Neutrophil (primary cell): ENCODE data around the gene CACNG5.

Experiments
- H3K27ac ChIP-seq: fragments of 200-600 bp; sonication (generic); 2 replicates; pipeline ENCODE4 v1.5.1; 2016; ENCODE audit warnings: mild to moderate bottlenecking, moderate library complexity
- H3K27me3 ChIP-seq: fragments of 200-600 bp; sonication (generic); 2 replicates; pipeline ENCODE4 v1.6.0; 2016; ENCODE audit warnings: mild to moderate bottlenecking
- H3K36me3 ChIP-seq: fragments of 200-600 bp; sonication (generic); 2 replicates; pipeline ENCODE4 v1.5.1; 2017
- H3K4me1 ChIP-seq, 2 experiments: fragments of 200-600 bp in 1 of 2; sonication (generic) in 1 of 2; 1 replicate in 1 of 2; 2 replicates in 1 of 2; pipeline versions ENCODE4 v1.5.1 to v1.6.1; 2013 to 2016; ENCODE audit warnings: low read depth in 1 of 2, low read length in 1 of 2, mild to moderate bottlenecking in 1 of 2, moderate library complexity in 1 of 2; ENCODE audit not compliant: control insufficient read depth in 1 of 2, insufficient read depth in 1 of 2
- H3K4me3 ChIP-seq, 2 experiments: fragments of 200-600 bp in 1 of 2; sonication (generic) in 1 of 2; 1 replicate in 1 of 2; 2 replicates in 1 of 2; pipeline ENCODE4 v1.5.1; 2013 to 2016; ENCODE audit warnings: low read depth in 1 of 2, low read length in 1 of 2, mild to moderate bottlenecking in 1 of 2, moderate library complexity in 1 of 2
- H3K9me3 ChIP-seq: fragments of 200-600 bp; sonication (generic); 2 replicates; pipeline ENCODE4 v1.5.1; 2016
- TF ChIP-seq, protein P1 (sequence below): fragments of 200-600 bp; sonication (generic); IDR thresholded peaks from 2 replicates; pipeline ENCODE4 v1.5.1; 2016; ENCODE audit warnings: antibody characterized with exemption

CACNG5 gene

DNA sequence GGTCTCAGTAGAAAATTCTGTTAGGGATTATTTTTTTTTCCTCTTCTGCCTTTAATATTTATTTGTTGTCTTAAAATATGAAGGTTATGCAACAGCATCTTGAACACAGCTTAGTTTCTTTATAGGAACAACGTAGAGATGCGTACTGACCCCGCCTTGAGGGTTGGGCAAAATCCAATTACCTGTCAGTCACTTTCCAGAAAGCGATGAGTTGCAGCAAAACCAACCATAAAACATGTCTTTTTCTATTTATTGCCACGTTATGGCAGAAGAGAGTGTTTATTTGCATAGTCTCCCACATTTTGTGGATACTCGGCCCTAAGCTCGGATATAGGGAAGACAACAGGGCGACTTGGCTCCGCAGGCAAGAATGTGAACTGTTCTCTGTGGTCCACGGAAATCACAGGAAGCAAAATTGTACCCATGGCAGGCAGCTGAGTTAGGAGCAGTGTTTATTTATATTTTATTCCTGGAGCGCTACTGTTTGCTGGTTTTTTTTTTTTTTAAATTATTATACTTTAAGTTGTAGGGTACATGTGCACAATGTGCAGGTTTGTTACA, 44.3 kb upstream of the CACNG5 start:
- TF ChIP-seq, protein P1, sequence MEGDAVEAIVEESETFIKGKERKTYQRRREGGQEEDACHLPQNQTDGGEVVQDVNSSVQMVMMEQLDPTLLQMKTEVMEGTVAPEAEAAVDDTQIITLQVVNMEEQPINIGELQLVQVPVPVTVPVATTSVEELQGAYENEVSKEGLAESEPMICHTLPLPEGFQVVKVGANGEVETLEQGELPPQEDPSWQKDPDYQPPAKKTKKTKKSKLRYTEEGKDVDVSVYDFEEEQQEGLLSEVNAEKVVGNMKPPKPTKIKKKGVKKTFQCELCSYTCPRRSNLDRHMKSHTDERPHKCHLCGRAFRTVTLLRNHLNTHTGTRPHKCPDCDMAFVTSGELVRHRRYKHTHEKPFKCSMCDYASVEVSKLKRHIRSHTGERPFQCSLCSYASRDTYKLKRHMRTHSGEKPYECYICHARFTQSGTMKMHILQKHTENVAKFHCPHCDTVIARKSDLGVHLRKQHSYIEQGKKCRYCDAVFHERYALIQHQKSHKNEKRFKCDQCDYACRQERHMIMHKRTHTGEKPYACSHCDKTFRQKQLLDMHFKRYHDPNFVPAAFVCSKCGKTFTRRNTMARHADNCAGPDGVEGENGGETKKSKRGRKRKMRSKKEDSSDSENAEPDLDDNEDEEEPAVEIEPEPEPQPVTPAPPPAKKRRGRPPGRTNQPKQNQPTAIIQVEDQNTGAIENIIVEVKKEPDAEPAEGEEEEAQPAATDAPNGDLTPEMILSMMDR, result no peak
- no peaks in the 10 kb centered on the region for H3K36me3 ChIP-seq
- H3K4me1 ChIP-seq, result peaks cover 6 to 8% of the 10 kb centered on the region in 2 experiments
- no peak overlapping the region for H3K4me3 ChIP-seq
- no peaks in the 10 kb centered on the region for H3K9me3 ChIP-seq
- H3K27me3 ChIP-seq, result peaks cover 9% of the 10 kb centered on the region
- H3K27ac ChIP-seq, result no peak overlapping the region

DNA sequence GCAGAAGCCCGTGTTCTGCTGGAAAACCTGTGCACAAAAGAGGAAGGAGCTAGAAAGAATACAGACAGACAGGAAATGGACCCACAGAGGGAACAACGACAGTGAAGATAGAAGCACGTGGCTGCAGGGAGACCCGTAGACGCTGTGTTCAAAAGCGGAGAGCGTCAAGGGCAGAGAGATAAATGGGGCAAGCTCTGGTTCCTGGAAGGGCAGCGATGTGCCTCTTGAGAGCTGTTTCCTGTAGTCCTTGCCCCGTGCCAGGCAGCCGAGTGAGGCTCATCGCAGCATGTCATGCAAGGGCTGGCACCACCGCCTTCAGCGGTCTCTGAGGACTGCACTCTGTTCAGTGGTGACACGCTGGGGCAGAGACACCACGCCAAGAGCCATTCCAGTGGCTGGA, 43.6 kb upstream of the CACNG5 start:
- Histone ChIP-seq H3K4me1 (peaks cover 6 to 8% of the 10 kb centered on the region in 2 experiments), H3K27me3 (peaks cover 9% of the 10 kb centered on the region), H3K27ac (no peak overlapping the region), H3K9me3 (no peaks in the 10 kb centered on the region), H3K36me3 (no peaks in the 10 kb centered on the region), H3K4me3 (no peak overlapping the region)
- TF ChIP-seq, protein P1, result no peak

DNA sequence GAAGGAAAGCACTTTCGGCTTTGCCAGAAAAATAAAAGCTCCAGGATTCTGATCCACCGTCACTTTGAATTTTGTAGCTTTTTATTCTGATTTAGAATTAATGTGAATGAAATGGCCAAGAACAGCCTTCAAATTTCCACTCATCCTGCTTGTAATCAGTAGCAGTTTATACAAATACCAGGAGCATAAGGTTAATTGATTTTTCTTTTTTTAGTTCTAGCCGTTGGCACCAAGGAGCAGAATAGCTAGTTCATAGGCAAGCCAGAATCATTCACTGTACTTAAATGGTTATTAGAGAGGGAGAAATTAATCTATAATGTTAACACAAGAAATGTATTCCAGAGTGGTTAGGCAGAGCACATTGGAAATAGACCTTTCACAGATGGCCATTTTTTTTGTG, 41.1 kb upstream of the CACNG5 start:
- Histone ChIP-seq H3K4me3 (no peak overlapping the region), H3K27me3 (peaks cover 9% of the 10 kb centered on the region), H3K4me1 (peaks cover 6 to 8% of the 10 kb centered on the region in 2 experiments), H3K27ac (no peak overlapping the region), H3K9me3 (no peaks in the 10 kb centered on the region), H3K36me3 (no peaks in the 10 kb centered on the region)
- TF ChIP-seq, protein P1, result no peak

DNA sequence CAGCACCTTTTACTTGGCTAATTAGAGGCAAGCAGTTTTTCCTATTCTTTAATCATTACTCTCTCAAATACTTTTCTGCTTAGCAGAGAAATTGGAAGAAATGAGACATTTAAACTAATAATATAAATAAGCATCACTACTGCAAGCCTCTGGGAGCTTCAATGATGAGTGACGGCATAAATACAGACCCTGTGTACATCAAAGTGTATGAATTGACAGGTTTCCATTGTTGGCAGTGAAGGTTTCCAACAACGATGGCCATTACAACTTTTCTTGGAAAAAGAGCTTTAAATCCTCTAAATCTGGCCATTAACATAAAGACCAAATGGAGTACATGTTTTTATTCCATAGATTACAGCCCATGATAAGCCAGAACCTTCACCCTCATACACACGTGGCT, 39.4 kb upstream of the CACNG5 start:
- peaks cover 9% of the 10 kb centered on the region for H3K27me3 ChIP-seq
- no peaks in the 10 kb centered on the region for H3K36me3 ChIP-seq
- H3K27ac ChIP-seq, result no peak overlapping the region
- H3K4me1 ChIP-seq, result peaks cover 6 to 8% of the 10 kb centered on the region in 2 experiments
- TF ChIP-seq, protein P1, result no peak
- no peak overlapping the region for H3K4me3 ChIP-seq
- no peaks in the 10 kb centered on the region for H3K9me3 ChIP-seq

DNA sequence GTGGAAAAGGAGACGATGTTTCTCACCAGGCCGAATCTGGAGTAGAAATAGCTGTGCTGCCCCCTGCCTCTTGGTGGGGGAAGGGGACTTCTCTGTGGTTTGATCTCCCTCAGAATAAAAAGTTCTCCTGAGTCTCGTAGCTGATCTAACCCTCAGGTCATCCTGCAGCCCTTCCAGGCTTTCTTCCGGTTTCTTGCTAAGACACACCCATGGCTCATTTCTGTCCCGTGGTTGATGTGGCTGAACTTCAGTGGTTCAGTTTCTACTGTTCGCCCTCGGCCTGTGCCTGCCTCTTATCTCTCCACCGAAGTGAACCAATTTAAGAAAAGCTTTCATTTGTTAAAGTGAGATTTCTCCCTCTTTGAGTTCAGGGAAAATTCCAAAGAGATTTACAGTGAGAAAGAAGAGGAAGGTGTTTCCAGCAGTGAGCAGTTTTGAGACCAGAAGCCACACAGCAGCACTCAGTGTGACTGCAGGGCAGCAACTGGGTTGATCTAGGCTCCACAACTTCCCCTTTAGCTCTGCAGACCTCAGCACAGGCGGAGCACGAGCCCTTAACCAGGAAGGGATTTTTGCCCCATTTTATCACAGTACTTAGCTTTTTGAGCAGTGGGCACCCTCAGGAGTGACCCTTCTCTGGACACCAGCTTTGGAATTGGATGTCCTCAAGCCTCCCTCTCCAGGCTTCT, 34.9 kb upstream of the CACNG5 start:
- no peak overlapping the region for H3K4me3 ChIP-seq
- TF ChIP-seq, protein P1, result no peak
- H3K27me3 ChIP-seq, result no peaks in the 10 kb centered on the region
- no peaks in the 10 kb centered on the region for H3K36me3 ChIP-seq
- no peak overlapping the region for H3K27ac ChIP-seq
- no peaks in the 10 kb centered on the region for H3K4me1 ChIP-seq
- no peaks in the 10 kb centered on the region for H3K9me3 ChIP-seq
